ENCODE data around the gene WDR64. TPM values are rescaled to one million over a fixed set of nuclear protein-coding genes. Genes with fewer than 3 reads are reported as not detected.

The WDR64 gene
- total RNA-seq, result not detected
- polyA plus RNA-seq, result 0.04 TPM

DNA sequence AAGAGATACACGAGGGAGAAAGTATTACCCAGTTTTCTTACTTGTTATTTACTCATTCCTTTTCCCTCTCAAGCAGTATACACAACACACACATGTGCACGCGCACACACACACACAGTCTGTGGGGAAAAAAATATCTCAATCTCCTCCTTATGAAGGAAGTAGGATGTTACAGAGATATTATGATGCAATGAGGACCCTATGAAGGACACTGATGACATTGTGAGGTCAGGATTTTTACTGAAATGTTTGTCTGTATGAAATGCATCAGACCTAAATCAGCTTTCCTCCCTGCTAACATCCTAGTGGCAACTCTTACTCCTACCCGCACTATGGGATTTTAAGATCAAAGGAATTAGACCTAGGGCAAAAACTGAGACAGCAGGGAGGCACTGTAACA lies at the start of gene WDR64:
WDR64 (plus strand) TSS at position 270 of the 400 bp plus-strand sequence. CDS start 204 bp downstream, outside the sequence.
- no peak for DNase-seq (ENCODE audit: extremely low spot score)

DNA sequence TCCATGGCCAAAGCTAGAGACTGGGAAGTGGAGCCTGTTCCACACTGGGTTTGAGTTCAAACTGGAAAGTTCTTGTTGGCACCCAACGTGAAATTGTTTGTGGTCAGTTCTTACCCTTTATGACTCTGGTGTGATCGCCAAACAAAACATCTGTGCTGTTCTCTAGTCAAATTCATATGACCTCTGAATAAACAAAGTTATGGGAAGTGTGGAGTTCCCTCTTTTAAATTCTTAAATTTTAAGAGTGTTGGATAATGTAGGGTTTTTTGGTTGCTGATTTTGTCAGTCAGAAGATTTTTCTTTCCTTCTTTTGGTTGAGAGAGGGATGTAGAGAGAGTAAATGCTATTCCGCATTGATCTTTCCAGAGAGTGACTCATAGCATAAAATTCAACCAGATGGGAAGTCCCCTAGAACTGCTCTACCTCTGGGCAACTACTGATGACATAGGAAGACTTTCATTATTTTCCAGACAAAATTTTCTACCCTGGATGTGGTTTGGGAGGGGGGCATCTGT lies 48.3 kb upstream of the WDR64 start:
- WGBS, result 73% methylated on average over 3 of the region's 3 CpGs
- no peak overlapping the region for H3K4me3 ChIP-seq (ENCODE audit: low read depth, low read length)

More for the DNA sequence above, at the start of gene WDR64:
- Histone ChIP-seq H3K4me1 (ENCODE audit: insufficient read depth) (no peaks in the 10 kb centered on the region), H3K36me3 (ENCODE audit: insufficient read depth) (no peaks in the 10 kb centered on the region), H3K27ac (ENCODE audit: low read depth) (no peak within 1 kb of the TSS), H3K4me3 (ENCODE audit: low read depth, low read length) (no peak within 1 kb of the TSS)
- 89% methylated on average over 4 of the region's 4 CpGs for WGBS

DNA sequence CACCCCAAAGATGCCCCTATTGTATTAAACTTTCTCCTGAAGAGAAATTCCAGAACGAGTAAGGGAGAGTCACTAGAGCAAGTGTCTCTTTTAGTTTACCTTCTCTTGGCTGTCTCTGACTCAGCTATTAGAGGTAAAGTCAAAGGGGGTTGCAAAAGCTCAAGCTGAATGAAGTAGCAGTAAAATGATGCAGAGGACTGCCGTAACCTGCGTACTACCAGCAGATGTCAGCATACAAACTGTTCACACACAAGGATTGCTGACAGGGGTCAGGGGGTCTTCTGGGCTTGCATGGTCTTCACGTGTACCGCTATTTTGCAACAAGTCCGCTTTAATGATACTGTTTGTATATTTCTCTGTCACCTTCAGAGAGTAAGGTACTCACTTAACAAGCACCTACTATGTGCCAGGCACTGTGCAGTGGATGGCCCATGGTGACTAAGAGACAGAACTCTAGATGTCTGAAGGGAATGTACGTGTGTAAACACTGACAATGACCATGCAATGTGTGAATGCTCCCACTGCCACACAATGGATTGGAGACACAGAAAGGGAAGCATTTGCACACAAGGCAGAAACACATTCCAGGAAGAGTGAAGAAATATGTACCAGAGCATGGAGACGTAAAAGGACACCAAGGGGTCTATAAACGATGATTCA lies 46.8 kb upstream of the WDR64 start:
- H3K36me3 ChIP-seq (ENCODE audit: insufficient read depth), result no peaks in the 10 kb centered on the region
- no peak for DNase-seq (ENCODE audit: extremely low spot score)
- H3K4me1 ChIP-seq (ENCODE audit: insufficient read depth), result no peaks in the 10 kb centered on the region
- H3K4me3 ChIP-seq (ENCODE audit: low read depth, low read length), result no peak overlapping the region
- WGBS, result 67% methylated on average over 9 of the region's 9 CpGs
- no peak overlapping the region for H3K27ac ChIP-seq (ENCODE audit: low read depth)

More for the DNA sequence above, 48.3 kb upstream of the WDR64 start:
- Histone ChIP-seq H3K27ac (ENCODE audit: low read depth) (no peak overlapping the region), H3K36me3 (ENCODE audit: insufficient read depth) (no peaks in the 10 kb centered on the region), H3K4me1 (ENCODE audit: insufficient read depth) (no peaks in the 10 kb centered on the region)
- no peak for DNase-seq (ENCODE audit: extremely low spot score)

DNA sequence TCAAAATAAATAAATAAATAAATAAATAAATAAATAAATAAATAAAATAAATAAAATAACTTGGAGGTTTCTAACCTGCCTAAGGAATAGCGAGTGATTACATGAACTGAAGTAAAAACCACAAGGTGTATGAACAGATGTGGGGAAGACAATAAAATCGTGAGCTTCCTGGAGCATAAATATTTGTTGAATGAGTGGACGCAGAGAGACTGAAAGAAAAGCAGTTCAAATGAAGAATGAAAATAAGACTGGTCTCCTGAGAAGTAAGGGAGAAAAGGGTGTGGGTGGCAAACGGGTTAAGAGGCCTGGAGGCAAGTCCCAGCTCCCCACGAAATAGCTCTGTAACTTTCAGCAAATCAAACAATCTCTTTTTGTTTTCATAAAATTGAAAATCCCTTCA lies 45.5 kb upstream of the WDR64 start:
- WGBS, result 55% methylated on average over 5 of the region's 5 CpGs
- DNase-seq (ENCODE audit: extremely low spot score), result no peak
- no peak overlapping the region for H3K4me3 ChIP-seq (ENCODE audit: low read depth, low read length)

DNA sequence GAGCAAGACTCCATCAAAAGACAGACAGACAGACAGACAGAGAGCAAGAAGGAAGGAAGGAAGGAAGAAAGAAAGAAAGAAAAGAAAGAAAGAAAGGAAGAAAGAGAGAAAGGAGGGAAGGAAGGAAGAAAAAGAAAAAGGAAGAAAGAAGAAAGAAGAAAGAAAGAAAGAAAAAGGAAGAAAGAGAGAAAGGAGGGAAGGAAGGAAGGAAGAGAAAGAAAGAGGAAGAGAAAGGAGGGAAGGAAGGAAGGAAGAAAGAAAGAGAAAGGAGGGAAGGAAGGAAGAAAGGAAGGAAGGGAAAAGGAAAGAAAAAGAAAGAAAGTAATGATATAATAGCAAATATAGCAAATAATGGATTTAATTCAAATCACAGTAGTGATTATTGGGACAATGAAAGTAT lies 44.6 kb upstream of the WDR64 start:
- no peak for DNase-seq (ENCODE audit: extremely low spot score)
- Histone ChIP-seq H3K27ac (ENCODE audit: low read depth) (no peak overlapping the region), H3K36me3 (ENCODE audit: insufficient read depth) (no peaks in the 10 kb centered on the region), H3K4me3 (ENCODE audit: low read depth, low read length) (no peak overlapping the region), H3K4me1 (ENCODE audit: insufficient read depth) (no peaks in the 10 kb centered on the region)

More for the DNA sequence above, 45.5 kb upstream of the WDR64 start:
- Histone ChIP-seq H3K27ac (ENCODE audit: low read depth) (no peak overlapping the region), H3K4me1 (ENCODE audit: insufficient read depth) (no peaks in the 10 kb centered on the region), H3K36me3 (ENCODE audit: insufficient read depth) (no peaks in the 10 kb centered on the region)

DNA sequence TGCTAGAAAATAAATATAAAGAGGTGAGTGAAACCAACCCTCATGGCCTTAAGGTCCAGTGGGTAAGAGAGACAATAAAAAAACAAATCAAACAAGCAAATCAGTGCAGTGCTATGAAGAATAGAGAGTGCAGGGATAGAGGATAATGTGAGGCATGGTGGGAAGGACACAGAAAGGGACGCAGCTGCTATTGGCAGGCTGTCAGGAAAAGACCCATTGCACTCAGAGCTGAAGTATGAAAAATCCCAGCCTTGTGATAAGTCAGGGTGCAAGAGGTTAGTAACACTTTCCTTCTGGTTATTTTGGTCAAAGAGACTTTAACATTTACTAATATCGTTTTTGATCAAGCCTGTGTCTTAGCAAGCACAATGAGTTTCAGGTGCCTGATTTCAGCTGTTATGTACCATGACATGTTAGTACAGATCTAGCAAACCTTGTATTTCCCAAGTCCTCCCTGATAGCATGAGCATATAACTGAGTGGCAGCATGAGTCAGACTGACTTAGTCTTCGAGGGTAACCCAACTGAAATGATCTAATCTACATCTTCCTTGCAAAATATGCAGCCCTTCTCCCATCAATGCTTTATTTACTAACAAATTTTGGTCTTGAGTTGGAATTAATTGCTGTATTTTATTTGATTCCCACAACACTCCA lies 43.6 kb upstream of the WDR64 start:
- 37% methylated on average over 3 of the region's 3 CpGs for WGBS
- Histone ChIP-seq H3K4me1 (ENCODE audit: insufficient read depth) (no peaks in the 10 kb centered on the region), H3K27ac (ENCODE audit: low read depth) (no peak overlapping the region), H3K4me3 (ENCODE audit: low read depth, low read length) (no peak overlapping the region), H3K36me3 (ENCODE audit: insufficient read depth) (no peaks in the 10 kb centered on the region)
- DNase-seq (ENCODE audit: extremely low spot score), result no peak

DNA sequence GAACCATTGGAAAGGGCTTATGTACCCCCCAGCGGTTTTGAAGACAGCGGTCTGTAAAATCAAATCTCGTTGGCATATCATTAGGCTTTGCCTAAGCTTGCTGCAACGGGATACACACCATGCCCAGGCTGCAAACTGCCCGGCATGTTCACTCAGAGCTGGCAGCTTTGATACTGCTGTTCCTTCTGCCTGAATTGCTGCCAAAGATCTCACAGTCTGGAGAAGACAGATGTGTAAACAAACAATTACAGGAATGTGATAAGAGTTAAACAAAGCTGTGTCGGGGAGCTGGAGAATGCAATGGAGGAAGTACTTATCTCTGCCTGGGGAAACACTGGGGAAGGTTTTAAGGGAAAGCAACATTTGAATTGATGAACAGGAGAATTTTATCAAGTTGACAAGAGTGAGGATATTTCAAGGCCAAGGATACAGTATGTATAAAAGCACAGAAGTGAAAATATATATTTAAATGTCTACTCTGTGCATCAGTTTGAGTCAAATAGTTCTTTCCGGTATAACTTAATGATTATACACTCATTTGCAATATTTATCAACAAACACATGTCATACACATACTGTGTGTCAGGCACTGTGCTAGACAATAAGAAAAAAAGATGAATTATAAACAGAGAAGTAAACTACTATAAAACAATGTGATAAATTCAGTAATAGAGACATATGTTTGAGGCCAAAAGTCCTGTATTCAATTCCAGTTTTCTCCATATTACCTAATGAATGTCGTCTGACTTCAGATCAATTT lies 41.8 kb upstream of the WDR64 start:
- Histone ChIP-seq H3K27ac (ENCODE audit: low read depth) (no peak overlapping the region), H3K36me3 (ENCODE audit: insufficient read depth) (no peaks in the 10 kb centered on the region), H3K4me3 (ENCODE audit: low read depth, low read length) (no peak overlapping the region), H3K4me1 (ENCODE audit: insufficient read depth) (no peaks in the 10 kb centered on the region)
- 28% methylated on average over 8 of the region's 8 CpGs for WGBS
- DNase-seq (ENCODE audit: extremely low spot score), result no peak

DNA sequence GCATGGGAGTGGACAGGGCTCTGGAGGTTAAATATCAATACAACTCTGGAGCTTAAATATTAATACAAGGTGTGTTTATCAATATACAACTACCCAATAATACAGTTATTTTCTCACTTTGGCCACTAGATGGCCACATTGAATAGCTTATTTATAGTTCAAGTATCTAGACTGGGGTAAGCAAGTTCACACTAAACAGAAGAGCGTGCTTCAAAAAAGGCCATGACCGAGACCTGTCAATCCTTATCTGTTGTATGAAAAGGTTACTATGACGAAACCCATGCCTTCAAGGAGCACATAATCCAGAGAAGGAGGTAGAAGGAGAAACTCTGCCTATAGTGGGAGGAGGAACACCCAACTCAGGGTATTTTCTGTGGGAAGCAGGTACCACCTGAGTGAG lies 41.0 kb upstream of the WDR64 start:
- Histone ChIP-seq H3K27ac (ENCODE audit: low read depth) (no peak overlapping the region), H3K4me3 (ENCODE audit: low read depth, low read length) (no peak overlapping the region), H3K4me1 (ENCODE audit: insufficient read depth) (no peaks in the 10 kb centered on the region), H3K36me3 (ENCODE audit: insufficient read depth) (no peaks in the 10 kb centered on the region)
- whole genome bisulfite sequencing, result 12% methylated on average over 3 of the region's 3 CpGs
- DNase-seq (ENCODE audit: extremely low spot score), result no peak

DNA sequence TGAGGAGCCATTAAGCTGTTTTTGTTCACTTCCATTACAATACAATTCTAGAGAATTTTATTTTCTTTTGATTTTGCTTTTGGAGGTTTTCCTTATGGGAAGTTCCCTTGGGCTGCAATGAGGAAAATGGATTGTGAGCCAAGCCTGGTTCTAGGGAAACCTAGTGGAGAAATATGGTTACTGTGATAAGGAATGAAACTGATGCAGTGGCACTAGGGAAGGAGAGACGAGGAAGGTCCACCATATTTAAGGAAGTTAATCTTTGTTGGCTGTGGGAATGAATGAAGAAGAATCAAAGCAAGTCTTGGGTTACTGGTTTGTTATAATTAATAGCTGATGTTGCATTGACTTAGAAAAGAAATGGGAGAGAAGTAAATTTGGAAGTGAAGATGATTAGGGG lies 40.3 kb upstream of the WDR64 start:
- no peak overlapping the region for H3K4me3 ChIP-seq (ENCODE audit: low read depth, low read length)
- no peaks in the 10 kb centered on the region for H3K4me1 ChIP-seq (ENCODE audit: insufficient read depth)
- no peaks in the 10 kb centered on the region for H3K36me3 ChIP-seq (ENCODE audit: insufficient read depth)
- no peak for DNase-seq (ENCODE audit: extremely low spot score)
- no peak overlapping the region for H3K27ac ChIP-seq (ENCODE audit: low read depth)
- WGBS, result 77% methylated on average over 1 of the region's 1 CpG

DNA sequence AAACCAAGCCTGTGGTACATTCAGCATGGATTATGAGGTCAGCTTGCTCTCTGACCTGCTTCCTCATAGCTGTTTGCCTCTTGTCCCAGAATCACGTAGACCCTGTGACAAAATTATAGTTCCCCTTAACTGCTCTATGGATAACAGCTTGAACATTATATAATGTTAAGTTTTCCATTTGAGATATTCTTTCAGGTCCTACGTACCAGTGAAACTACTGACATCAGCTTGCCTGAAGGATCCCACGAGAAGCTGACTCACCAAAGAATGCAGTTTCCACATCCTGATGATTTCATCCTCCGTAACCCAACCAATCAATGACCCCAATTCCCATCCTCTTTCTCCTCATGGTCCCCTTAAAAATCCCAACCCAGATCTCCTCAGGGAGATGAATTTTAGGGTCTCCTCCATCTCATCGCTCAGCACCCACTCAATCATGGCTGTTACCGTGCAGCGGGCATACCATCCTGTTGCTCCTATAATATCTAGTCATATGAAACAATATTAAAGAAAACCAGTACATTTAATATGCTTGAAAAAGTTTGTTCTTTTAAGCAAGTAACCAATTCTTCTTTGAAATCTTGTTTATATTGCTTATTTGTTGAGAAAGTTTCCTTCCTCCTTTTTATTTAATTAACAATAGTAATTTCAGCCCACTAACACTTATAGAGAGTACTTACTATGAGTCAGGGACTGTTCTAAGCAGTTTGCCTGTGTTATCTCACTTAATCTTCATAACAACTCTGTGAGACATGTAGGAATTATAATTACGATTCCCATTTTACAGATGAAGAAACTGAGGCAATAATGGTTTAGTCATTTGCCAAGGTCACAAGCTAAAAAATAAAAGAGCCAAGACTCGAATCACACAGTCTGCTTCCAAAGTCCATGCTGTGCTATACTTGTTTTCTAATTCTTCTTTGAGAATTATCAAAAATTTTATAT lies 39.3 kb upstream of the WDR64 start:
- no peak overlapping the region for H3K4me3 ChIP-seq (ENCODE audit: low read depth, low read length)
- no peaks in the 10 kb centered on the region for H3K36me3 ChIP-seq (ENCODE audit: insufficient read depth)
- DNase-seq (ENCODE audit: extremely low spot score), result no peak
- H3K27ac ChIP-seq (ENCODE audit: low read depth), result no peak overlapping the region
- WGBS, result 72% methylated on average over 9 of the region's 9 CpGs
- no peaks in the 10 kb centered on the region for H3K4me1 ChIP-seq (ENCODE audit: insufficient read depth)

DNA sequence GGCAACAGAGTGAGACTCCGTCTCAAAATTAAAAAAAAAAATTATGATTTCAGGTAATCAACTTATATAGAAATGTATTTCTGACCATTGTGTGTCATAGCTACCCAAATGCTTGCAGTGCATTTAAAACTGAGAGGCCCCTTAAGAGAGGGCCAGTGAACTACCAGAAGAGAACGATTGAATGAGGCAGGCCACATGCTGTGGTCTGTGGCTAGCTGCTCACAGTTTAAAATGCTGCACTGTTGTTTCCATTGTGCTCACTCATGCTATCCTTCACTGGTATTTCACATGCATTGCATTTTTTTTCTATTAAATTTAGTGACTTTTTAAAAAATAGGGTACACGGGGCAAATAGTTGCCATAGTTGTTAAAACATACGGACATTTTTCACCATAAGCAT lies 37.9 kb upstream of the WDR64 start:
- no peak for DNase-seq (ENCODE audit: extremely low spot score)
- 92% methylated on average over 4 of the region's 4 CpGs for WGBS
- H3K36me3 ChIP-seq (ENCODE audit: insufficient read depth), result no peaks in the 10 kb centered on the region
- H3K4me3 ChIP-seq (ENCODE audit: low read depth, low read length), result no peak overlapping the region
- no peak overlapping the region for H3K27ac ChIP-seq (ENCODE audit: low read depth)
- H3K4me1 ChIP-seq (ENCODE audit: insufficient read depth), result no peaks in the 10 kb centered on the region

DNA sequence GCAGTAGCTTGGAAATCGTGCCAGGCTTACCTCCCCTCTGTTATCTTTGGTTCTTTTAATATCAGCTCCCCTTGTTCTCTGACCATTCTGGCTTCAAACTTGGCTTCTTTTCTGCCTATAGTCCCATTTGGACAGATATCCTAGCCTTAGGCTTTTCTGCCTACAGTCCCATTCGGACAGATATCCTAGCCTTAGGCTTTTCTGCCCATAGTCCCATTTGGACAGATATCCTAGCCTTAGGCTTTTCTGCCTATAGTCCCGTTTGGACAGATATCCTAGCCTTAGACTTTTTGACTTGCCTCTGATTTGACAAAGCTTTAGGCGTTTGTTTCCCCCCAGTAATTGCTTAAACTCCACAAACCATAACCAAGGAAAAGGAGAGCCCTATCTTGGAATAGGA lies 37.5 kb upstream of the WDR64 start:
- DNase-seq (ENCODE audit: extremely low spot score), result no peak
- no peaks in the 10 kb centered on the region for H3K36me3 ChIP-seq (ENCODE audit: insufficient read depth)
- H3K4me1 ChIP-seq (ENCODE audit: insufficient read depth), result no peaks in the 10 kb centered on the region
- no peak overlapping the region for H3K27ac ChIP-seq (ENCODE audit: low read depth)
- no peak overlapping the region for H3K4me3 ChIP-seq (ENCODE audit: low read depth, low read length)
- 72% methylated on average over 4 of the region's 4 CpGs for WGBS
